Pancreas (tissue), 10 donors: ENCODE data around the gene FOXL3. TPM values are rescaled to one million over a fixed set of nuclear protein-coding genes. Genes with fewer than 3 reads are reported as not detected.

Experiments
- ATAC-seq, 4 donors: fragments of 200-7000 bp; cut with Tn5 transposase; one replicate each; pipeline versions ENCODE4 v1.8.0 to v1.9.1; 2020; ENCODE audit warnings: mild to moderate bottlenecking in 4 of 4, moderate library complexity in 4 of 4
- DNase-seq, 6 donors: peaks; one replicate each; pipeline ENCODE4 v3.0.0-alpha.2; 2020
- FAIRE-seq: peaks from 2 replicates; lab custom pipeline; 2012; peaks lifted over from hg19 to GRCh38; lab: Jason Lieb, UNC
- H3K27ac ChIP-seq, 4 donors: fragments of 200-600 bp; sonication (generic); 1 replicate in 3 of 4; 2 replicates in 1 of 4; pipeline versions ENCODE4 v1.5.0 to v1.8.0; 2020
- H3K27me3 ChIP-seq, 4 donors: fragments of 200-600 bp; one replicate each; pipeline ENCODE4 v1.8.0; 2021
- H3K36me3 ChIP-seq, 3 donors: fragments of 200-600 bp; sonication (generic) in 1 of 3; one replicate each; pipeline versions ENCODE4 v1.5.0 to v1.8.0; 2020 to 2021
- H3K4me1 ChIP-seq, 3 donors: fragments of 200-600 bp; one replicate each; pipeline ENCODE4 v1.8.0; 2021
- H3K4me3 ChIP-seq, 4 donors: fragments of 200-600 bp; sonication (generic) in 2 of 4; one replicate each; pipeline versions ENCODE4 v1.5.0 to v1.8.0; 2020 to 2021
- H3K9me3 ChIP-seq, 4 donors: fragments of 200-600 bp; one replicate each; pipeline ENCODE4 v1.8.0; 2021
- CTCF ChIP-seq, 4 donors: fragments of 200-600 bp; sonication (generic) in 3 of 4; IDR thresholded peaks; one replicate each; pipeline versions ENCODE4 v1.5.0 to v1.8.0; 2021; ENCODE audit warnings: antibody characterized with exemption in 4 of 4
- WGBS, 2 donors: extraction: QIAGEN DNeasy Blood & Tissue Kit; methylation state at CpG; one replicate each; pipeline ENCODE4 v1.1.7; 2013; 5-methylcytosine and 5-hydroxymethylcytosine counted together
- intact Hi-C, 3 donors: fragments of 100-400 bp; cut with DNase I; formaldehyde crosslinking; loops; one replicate each; pipeline versions ENCODE4 v1.11.1 to v1.14.2; 2022
- polyA plus RNA-seq, 2 donors: library from polyadenylated mRNA; stranded (reverse); fragments of 200-250 nt; gene quantifications; one replicate each; pipeline ENCODE4 v1.2.3, GENCODE V29; 2013
- total RNA-seq, 6 donors: library from RNA; stranded (reverse); fragmentation: NEBNext Ultra II Directional in 4 of 6; extraction: Animal tissue kit (Norgen Biotek cat#: 25700) in 4 of 6; gene quantifications; one replicate each; pipeline versions ENCODE4 v1.2.1 to v1.2.4, GENCODE V29; 2021 to 2023
- donor health status: healthy with polysubstance abuse.
- donor health status: DM: no; HTN: no; CAD: no; lungs with moderate emphysema.
- donor health status: DM: no; HTN: no; CAD: no.
- donor health status: control.
- donor health status: control.
- donor health status: Bipolar disorder and iron deficiency.
- donor health status: DM: yes; HTN: yes; CAD: no.
- donor health status: DM: no; HTN: no; CAD: no.
- donor health status: DM: no; HTN: no; CAD: no.
- donor health status: DM: yes; HTN: yes; CAD: no.

Gene FOXL3
- total and polyA plus RNA-seq, 8 donors: not detected

- Histone ChIP-seq H3K36me3 (no peaks in the 10 kb centered on the region), H3K4me1 (peaks cover 24 to 30% (median 27%) of the 10 kb centered on the region in 3 donors), H3K9me3 (no peaks in the 10 kb centered on the region), H3K27me3 (no peaks in the 10 kb centered on the region), H3K4me3 (no peak overlapping the region), H3K27ac (peak overlapping the region; percentile 74 to 90 (median 82))
- TF ChIP-seq CTCF (IDR thresholded peaks at IDR 0.05): no peak
- intact Hi-C loops: loop anchor here in 2 of 3 donors (5.0 to 10.0 kb wide), 2 partner anchors 310 to 537 kb away; no protein-coding TSS in a partner anchor
- FAIRE-seq (no peak), DNase-seq (peak in 2 of 6 donors; percentile 66 to 85), ATAC-seq (peak in 2 of 4 donors; percentile 38 to 42)
- 84 to 85% methylated on average over 28 to 29 of the region's 29 CpGs for WGBS, 2 donors
Measured at GRCh38 chr7:327233-327931, 37.4 kb downstream of the FOXL3 start.

- Histone ChIP-seq H3K27ac (peak overlapping the region in 2 of 4 donors; percentile 88 to 90), H3K4me3 (no peak overlapping the region), H3K36me3 (no peaks in the 10 kb centered on the region), H3K4me1 (peaks cover 29 to 33% (median 30%) of the 10 kb centered on the region in 3 donors), H3K9me3 (no peaks in the 10 kb centered on the region), H3K27me3 (no peaks in the 10 kb centered on the region)
- WGBS, 2 donors: 92 to 95% methylated on average over 22 of the region's 22 CpGs
- TF ChIP-seq CTCF (IDR thresholded peaks at IDR 0.05): no peak
- DNase-seq (peak in 2 of 6 donors; percentile 28 to 60), ATAC-seq (no peak), FAIRE-seq (no peak)
- intact Hi-C loops: loop anchor here in 2 of 3 donors (5.0 to 10.0 kb wide), 2 partner anchors 309 to 537 kb away; no protein-coding TSS in a partner anchor
Measured at GRCh38 chr7:327991-328702, 38.2 kb downstream of the FOXL3 start.

GRCh38 chr7:329691-330281, 39.8 kb downstream of the FOXL3 start:
- Histone ChIP-seq H3K4me1 (peaks cover 29 to 35% (median 34%) of the 10 kb centered on the region in 3 donors), H3K27me3 (no peaks in the 10 kb centered on the region), H3K27ac (no peak overlapping the region), H3K4me3 (no peak overlapping the region), H3K36me3 (no peaks in the 10 kb centered on the region), H3K9me3 (no peaks in the 10 kb centered on the region)
- TF ChIP-seq CTCF (IDR thresholded peaks at IDR 0.05): no peak
- intact Hi-C loops: loop anchor here in 2 of 3 donors (5.0 to 10.0 kb wide), 3 partner anchors 305 to 535 kb away; no protein-coding TSS in a partner anchor
- peak in 3 of 6 donors; percentile 5 to 16 (median 7) for DNase-seq
- FAIRE-seq: peak; percentile 43
- no peak for ATAC-seq
- WGBS, 2 donors: 73 to 78% methylated on average over 18 of the region's 18 CpGs

GRCh38 chr7:330511-331230, 40.7 kb downstream of the FOXL3 start:
- WGBS, 2 donors: 91 to 94% methylated on average over 16 of the region's 16 CpGs
- no peak overlapping the region for H3K27ac ChIP-seq
- no peaks in the 10 kb centered on the region for H3K9me3 ChIP-seq
- intact Hi-C loops: loop anchor here in 1 of 3 donors (10.0 kb wide), 1 partner anchor 304 kb away; no protein-coding TSS in a partner anchor
- ATAC-seq (no peak), FAIRE-seq (no peak), DNase-seq (peak in 1 of 6 donors; percentile 51)
- H3K36me3 ChIP-seq: no peaks in the 10 kb centered on the region
- no peaks in the 10 kb centered on the region for H3K27me3 ChIP-seq
- H3K4me1 ChIP-seq: peaks cover 29 to 35% (median 34%) of the 10 kb centered on the region in 3 donors
- H3K4me3 ChIP-seq: no peak overlapping the region
- TF ChIP-seq CTCF (IDR thresholded peaks at IDR 0.05): no peak
